NCI-H774 (cell line): ENCODE data around the gene MALRD1.

Experiments
- DNase-seq: peaks from one replicate; lab custom pipeline; 2025; lab: John Stamatoyannopoulos, UW

Gene MALRD1

GRCh38 chr10:19231034-19231433, 182.4 kb downstream of the MALRD1 start:
- DNase-seq: no peak

- no peak for DNase-seq
Measured at GRCh38 chr10:19245889-19246752, 197.5 kb downstream of the MALRD1 start.

GRCh38 chr10:19247843-19248242, 199.2 kb downstream of the MALRD1 start:
- no peak for DNase-seq

- DNase-seq: no peak
Measured at GRCh38 chr10:19250546-19250945, 201.9 kb downstream of the MALRD1 start.

GRCh38 chr10:19252531-19252930, 203.9 kb downstream of the MALRD1 start:
- DNase-seq: no peak

GRCh38 chr10:19256331-19256730, 207.7 kb downstream of the MALRD1 start:
- DNase-seq: no peak

GRCh38 chr10:19263262-19263661, 214.7 kb downstream of the MALRD1 start:
- DNase-seq: no peak

GRCh38 chr10:19283285-19283684, 234.7 kb downstream of the MALRD1 start:
- DNase-seq: no peak

GRCh38 chr10:19283786-19284185, 235.2 kb downstream of the MALRD1 start:
- no peak for DNase-seq

- no peak for DNase-seq
Measured at GRCh38 chr10:19290770-19291169, 242.2 kb downstream of the MALRD1 start.

- DNase-seq: no peak
Measured at GRCh38 chr10:19294233-19294632, 245.6 kb downstream of the MALRD1 start.

- no peak for DNase-seq
Measured at GRCh38 chr10:19299645-19300044, 251.0 kb downstream of the MALRD1 start.

GRCh38 chr10:19302117-19302516, 253.5 kb downstream of the MALRD1 start:
- DNase-seq: no peak

- no peak for DNase-seq
Measured at GRCh38 chr10:19310066-19310465, 261.5 kb downstream of the MALRD1 start.

GRCh38 chr10:19316204-19316870, 267.7 kb downstream of the MALRD1 start:
- DNase-seq: no peak

- DNase-seq: no peak
Measured at GRCh38 chr10:19317952-19318351, 269.4 kb downstream of the MALRD1 start.

- DNase-seq: no peak
Measured at GRCh38 chr10:19325581-19325980, 277.0 kb downstream of the MALRD1 start.

- no peak for DNase-seq
Measured at GRCh38 chr10:19328582-19328981, 280.0 kb downstream of the MALRD1 start.

- DNase-seq: no peak
Measured at GRCh38 chr10:19329475-19329874, 280.9 kb downstream of the MALRD1 start.

GRCh38 chr10:19332304-19332703, 283.7 kb downstream of the MALRD1 start:
- no peak for DNase-seq

- DNase-seq: no peak
Measured at GRCh38 chr10:19333631-19334030, 285.0 kb downstream of the MALRD1 start.

GRCh38 chr10:19347621-19348020, 299.0 kb downstream of the MALRD1 start:
- no peak for DNase-seq

GRCh38 chr10:19367176-19367575, 318.6 kb downstream of the MALRD1 start:
- DNase-seq: no peak
